ENCODE results near the gene TBCB.

- no peak for TF ChIP-seq POLR2A (IDR thresholded peaks at IDR 0.05)
- no peak for TF ChIP-seq CTCF (IDR thresholded peaks at IDR 0.05)
These were observed 21.9 kb downstream of the TBCB start for GRCh38 chr19:36136964-36137686.

All from uterus (tissue), 2 donors.